Vagina (tissue), 2 donors: ENCODE measurements around the gene MAPK8IP1.

Experiments used
- CTCF ChIP-seq, 3 experiments: fragments of 450-650 bp in 2 of 3; fragments of 200-600 bp in 1 of 3; sonication (generic) in 1 of 3; IDR thresholded peaks; one replicate each; pipeline ENCODE4 v1.5.1; 2017 to 2019; ENCODE audit warnings: antibody characterized with exemption in 3 of 3, mild to moderate bottlenecking in 2 of 3, moderate library complexity in 2 of 3
- POLR2A ChIP-seq, 2 donors: fragments of 450-650 bp; IDR thresholded peaks; one replicate each; pipeline ENCODE4 v1.6.1; 2017; ENCODE audit warnings: antibody characterized with exemption in 2 of 2, mild to moderate bottlenecking in 2 of 2, moderate library complexity in 2 of 2
- POLR2AphosphoS5 ChIP-seq, 2 donors: sonication (generic); formaldehyde crosslinking; IDR thresholded peaks; one replicate each; pipeline ENCODE4 v1.9.0; 2017; ENCODE audit warnings: antibody characterized with exemption in 2 of 2, mild to moderate bottlenecking in 2 of 2, low read depth in 1 of 2; ENCODE audit not compliant: insufficient read depth in 1 of 2

- TF ChIP-seq CTCF (IDR thresholded peaks at IDR 0.05) (no peak), POLR2A (IDR thresholded peaks at IDR 0.05) (no peak), POLR2AphosphoS5 (IDR thresholded peaks at IDR 0.05; ENCODE audit: insufficient read depth in 1 of 2, low read depth in 1 of 2) (no peak)
These were observed 16.2 kb downstream of the MAPK8IP1 start for GRCh38 chr11:45901626-45902025.
